Dendritic cell treated with granulocyte-macrophage colony-stimulating factor and Interleukin-4, amounts not matched to agents 40 ng/mL and 50 ng/mL, for 4 days (primary cell): ENCODE results near the gene NUP62.

Experiments
- H3K27ac Mint-ChIP-seq: one replicate; pipeline ENCODE4 v1.8.0; 2022; ENCODE audit warnings: mild to moderate bottlenecking, mixed read lengths
- H3K27me3 Mint-ChIP-seq: one replicate; pipeline ENCODE4 v1.8.0; 2022; ENCODE audit warnings: mild to moderate bottlenecking, mixed read lengths
- H3K36me3 Mint-ChIP-seq: one replicate; pipeline ENCODE4 v1.8.0; 2022; ENCODE audit warnings: low read depth, mixed read lengths
- H3K4me1 Mint-ChIP-seq: one replicate; pipeline ENCODE4 v1.8.0; 2022; ENCODE audit warnings: low read depth, mixed read lengths
- H3K4me3 Mint-ChIP-seq: one replicate; pipeline ENCODE4 v1.8.0; 2022; ENCODE audit warnings: mild to moderate bottlenecking, moderate library complexity, mixed read lengths
- H3K9me3 Mint-ChIP-seq: one replicate; pipeline ENCODE4 v1.8.0; 2022; ENCODE audit warnings: mixed read lengths
- intact Hi-C: fragments of 100-400 bp; cut with micrococcal nuclease; formaldehyde crosslinking; loops from one replicate; pipeline ENCODE4 v1.15.0; 2022

The NUP62 gene

GRCh38 chr19:49873129-49873521, 56.2 kb downstream of the NUP62 start:
- Mint-ChIP-seq H3K27me3 (no peaks in the 10 kb centered on the region), H3K4me1 (peaks cover 50% of the 10 kb centered on the region), H3K4me3 (no peak overlapping the region), H3K36me3 (no peaks in the 10 kb centered on the region), H3K9me3 (no peaks in the 10 kb centered on the region), H3K27ac (peak overlapping the region; percentile 69)
- intact Hi-C loops: no loop called here

GRCh38 chr19:49872245-49873128, 56.8 kb downstream of the NUP62 start:
- Mint-ChIP-seq H3K4me1 (peaks cover 47% of the 10 kb centered on the region), H3K9me3 (no peaks in the 10 kb centered on the region), H3K4me3 (peak overlapping the region; percentile 48), H3K36me3 (peaks cover 4% of the 10 kb centered on the region), H3K27me3 (no peaks in the 10 kb centered on the region), H3K27ac (peak overlapping the region; percentile 69)
- intact Hi-C loops: no loop called here

- H3K27me3 Mint-ChIP-seq: no peaks in the 10 kb centered on the region
- peaks cover 52% of the 10 kb centered on the region for H3K4me1 Mint-ChIP-seq
- no peaks in the 10 kb centered on the region for H3K9me3 Mint-ChIP-seq
- H3K4me3 Mint-ChIP-seq: no peak overlapping the region
- H3K36me3 Mint-ChIP-seq: peaks cover 14% of the 10 kb centered on the region
- intact Hi-C loops: no loop called here
- H3K27ac Mint-ChIP-seq: peak overlapping the region; percentile 69
Observed at GRCh38 chr19:49871349-49871985, 57.8 kb downstream of the NUP62 start.

- peaks cover 56% of the 10 kb centered on the region for H3K4me1 Mint-ChIP-seq
- no peak overlapping the region for H3K4me3 Mint-ChIP-seq
- H3K9me3 Mint-ChIP-seq: no peaks in the 10 kb centered on the region
- H3K36me3 Mint-ChIP-seq: peaks cover 24% of the 10 kb centered on the region
- no peaks in the 10 kb centered on the region for H3K27me3 Mint-ChIP-seq
- H3K27ac Mint-ChIP-seq: no peak overlapping the region
- intact Hi-C loops: no loop called here
Observed at GRCh38 chr19:49870309-49870901, 58.9 kb downstream of the NUP62 start.

- Mint-ChIP-seq H3K36me3 (peaks cover 32% of the 10 kb centered on the region), H3K27ac (no peak overlapping the region), H3K4me3 (no peak overlapping the region), H3K27me3 (no peaks in the 10 kb centered on the region), H3K9me3 (no peaks in the 10 kb centered on the region), H3K4me1 (peaks cover 56% of the 10 kb centered on the region)
- intact Hi-C loops: loop anchor here (5.0 kb wide), 1 partner anchor 52 kb away; the partner anchor contains the start of gene MED25
Observed at GRCh38 chr19:49869484-49870308, 59.6 kb downstream of the NUP62 start.

- peaks cover 38% of the 10 kb centered on the region for H3K36me3 Mint-ChIP-seq
- intact Hi-C loops: loop anchor here (5.0 kb wide), 1 partner anchor 52 kb away; the partner anchor contains the start of gene MED25
- no peaks in the 10 kb centered on the region for H3K27me3 Mint-ChIP-seq
- H3K4me3 Mint-ChIP-seq: no peak overlapping the region
- H3K9me3 Mint-ChIP-seq: no peaks in the 10 kb centered on the region
- H3K27ac Mint-ChIP-seq: no peak overlapping the region
- peaks cover 56% of the 10 kb centered on the region for H3K4me1 Mint-ChIP-seq
Observed at GRCh38 chr19:49869009-49869483, 60.3 kb downstream of the NUP62 start.

- intact Hi-C loops: loop anchor here (1.0 to 5.0 kb wide), 2 partner anchors 10 to 50 kb away; partner anchors contain the start of genes AKT1S1, MED25 and TBC1D17
- Mint-ChIP-seq H3K4me1 (peaks cover 45% of the 10 kb centered on the region), H3K9me3 (no peaks in the 10 kb centered on the region), H3K4me3 (peak within 1 kb of the TSS; percentile 99), H3K27me3 (no peaks in the 10 kb centered on the region), H3K36me3 (peaks cover 57% of the 10 kb centered on the region), H3K27ac (no peak within 1 kb of the TSS)
Observed at GRCh38 chr19:49866933-49867782, 62.1 kb downstream of the NUP62 start, which contains the start of gene PNKP. Gene PNKP, minus strand, starts transcription at chr19:49867576. Its CDS starts 372 bp downstream, at chr19:49867204.

GRCh38 chr19:49864890-49865289, 64.4 kb downstream of the NUP62 start:
- H3K36me3 Mint-ChIP-seq: peaks cover 80% of the 10 kb centered on the region
- H3K4me1 Mint-ChIP-seq: peaks cover 45% of the 10 kb centered on the region
- H3K4me3 Mint-ChIP-seq: peak overlapping the region; percentile 99
- H3K9me3 Mint-ChIP-seq: no peaks in the 10 kb centered on the region
- H3K27ac Mint-ChIP-seq: no peak overlapping the region
- intact Hi-C loops: loop anchor here (5.0 kb wide), 1 partner anchor 48 kb away; the partner anchor contains the start of gene MED25
- H3K27me3 Mint-ChIP-seq: no peaks in the 10 kb centered on the region

GRCh38 chr19:49863935-49864320, 65.4 kb downstream of the NUP62 start:
- peaks cover 89% of the 10 kb centered on the region for H3K36me3 Mint-ChIP-seq
- no peaks in the 10 kb centered on the region for H3K9me3 Mint-ChIP-seq
- peaks cover 45% of the 10 kb centered on the region for H3K4me1 Mint-ChIP-seq
- intact Hi-C loops: no loop called here
- H3K27ac Mint-ChIP-seq: no peak overlapping the region
- H3K4me3 Mint-ChIP-seq: no peak overlapping the region
- no peaks in the 10 kb centered on the region for H3K27me3 Mint-ChIP-seq

- Mint-ChIP-seq H3K4me3 (no peak overlapping the region), H3K4me1 (peaks cover 45% of the 10 kb centered on the region), H3K27ac (no peak overlapping the region), H3K27me3 (no peaks in the 10 kb centered on the region), H3K36me3 (peaks cover 95% of the 10 kb centered on the region), H3K9me3 (no peaks in the 10 kb centered on the region)
- intact Hi-C loops: no loop called here
Observed at GRCh38 chr19:49863254-49863934, 65.9 kb downstream of the NUP62 start.

- peaks cover 45% of the 10 kb centered on the region for H3K4me1 Mint-ChIP-seq
- H3K9me3 Mint-ChIP-seq: no peaks in the 10 kb centered on the region
- intact Hi-C loops: no loop called here
- H3K4me3 Mint-ChIP-seq: no peak overlapping the region
- no peak overlapping the region for H3K27ac Mint-ChIP-seq
- H3K36me3 Mint-ChIP-seq: peaks cover 100% of the 10 kb centered on the region
- H3K27me3 Mint-ChIP-seq: no peaks in the 10 kb centered on the region
Observed at GRCh38 chr19:49862391-49863253, 66.7 kb downstream of the NUP62 start.
